Adrenal gland (tissue), 5 donors: ENCODE measurements around the gene IMPG2.

Experiments
- POLR2A ChIP-seq, 2 donors: fragments of 450-650 bp; IDR thresholded peaks; one replicate each; pipeline ENCODE4 v1.6.1; 2017; ENCODE audit warnings: antibody characterized with exemption in 2 of 2, mild to moderate bottlenecking in 2 of 2, moderate library complexity in 1 of 2
- TF ChIP-seq, protein P1 (sequence below), 6 experiments: fragments of 450-650 bp in 4 of 6; fragments of 200-600 bp in 2 of 6; sonication (generic) in 1 of 6; IDR thresholded peaks; 1 replicate in 5 of 6; 2 replicates in 1 of 6; pipeline versions ENCODE4 v1.5.1 to v1.8.0; 2016 to 2021; ENCODE audit warnings: antibody characterized with exemption in 6 of 6, mild to moderate bottlenecking in 2 of 6, moderate library complexity in 1 of 6
- donor health status: DM: no; HTN: no; CAD: no.

GRCh38 chr3:101288294-101288693 lies 32.1 kb downstream of the IMPG2 start:
- no peak for TF ChIP-seq POLR2A (IDR thresholded peaks at IDR 0.05)
- TF ChIP-seq, protein P1, sequence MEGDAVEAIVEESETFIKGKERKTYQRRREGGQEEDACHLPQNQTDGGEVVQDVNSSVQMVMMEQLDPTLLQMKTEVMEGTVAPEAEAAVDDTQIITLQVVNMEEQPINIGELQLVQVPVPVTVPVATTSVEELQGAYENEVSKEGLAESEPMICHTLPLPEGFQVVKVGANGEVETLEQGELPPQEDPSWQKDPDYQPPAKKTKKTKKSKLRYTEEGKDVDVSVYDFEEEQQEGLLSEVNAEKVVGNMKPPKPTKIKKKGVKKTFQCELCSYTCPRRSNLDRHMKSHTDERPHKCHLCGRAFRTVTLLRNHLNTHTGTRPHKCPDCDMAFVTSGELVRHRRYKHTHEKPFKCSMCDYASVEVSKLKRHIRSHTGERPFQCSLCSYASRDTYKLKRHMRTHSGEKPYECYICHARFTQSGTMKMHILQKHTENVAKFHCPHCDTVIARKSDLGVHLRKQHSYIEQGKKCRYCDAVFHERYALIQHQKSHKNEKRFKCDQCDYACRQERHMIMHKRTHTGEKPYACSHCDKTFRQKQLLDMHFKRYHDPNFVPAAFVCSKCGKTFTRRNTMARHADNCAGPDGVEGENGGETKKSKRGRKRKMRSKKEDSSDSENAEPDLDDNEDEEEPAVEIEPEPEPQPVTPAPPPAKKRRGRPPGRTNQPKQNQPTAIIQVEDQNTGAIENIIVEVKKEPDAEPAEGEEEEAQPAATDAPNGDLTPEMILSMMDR (IDR thresholded peaks at IDR 0.05): no peak
